SKM-1 treated with dmso at 0.1 percent for 144 hours (cell line): ENCODE data around the gene NOD1.
"Not testable (repeated sequence)": the region's sequence is repeated elsewhere in the genome, so short reads cannot be mapped to it uniquely, and the experiment has no call there.

Experiments
- DNase-seq: peaks from one replicate; lab custom pipeline; 2025; ENCODE audit not compliant: unreplicated experiment; lab: John Stamatoyannopoulos, UW

NOD1 gene

DNA sequence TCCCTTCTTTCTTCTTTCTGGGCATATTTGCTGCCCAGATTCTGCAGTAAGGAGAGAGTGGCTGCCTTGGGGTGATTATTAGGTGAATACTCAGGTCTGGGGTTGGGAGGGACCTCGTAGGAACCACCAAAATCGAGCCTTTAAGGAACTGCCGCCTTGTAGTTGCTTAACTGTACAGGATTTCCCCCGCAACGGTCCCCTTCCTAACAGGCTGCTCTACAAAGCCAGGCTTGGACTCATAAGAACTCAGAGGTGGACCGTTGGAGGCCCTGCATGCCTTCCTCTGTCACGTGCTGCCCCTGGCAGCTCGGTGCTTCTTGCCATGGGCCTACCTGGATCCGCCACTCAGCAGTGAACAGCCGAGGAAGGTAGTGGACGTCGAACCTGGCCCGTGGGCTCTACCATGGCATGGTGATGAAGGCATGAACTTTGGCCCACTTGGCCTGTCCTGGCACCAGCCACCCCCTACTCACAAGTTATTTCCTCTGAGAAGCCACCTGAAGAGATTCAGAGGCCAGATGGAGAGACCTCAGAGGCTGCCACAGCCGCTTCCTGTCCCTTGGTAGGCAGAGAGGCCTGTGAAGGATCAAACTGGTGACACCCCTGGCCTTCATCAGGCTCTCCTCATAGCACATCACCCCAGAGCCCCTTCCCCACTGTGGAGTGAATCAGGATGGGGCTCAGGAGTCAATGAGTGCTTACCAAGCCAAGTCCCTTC lies 54.6 kb downstream of the NOD1 start:
- DNase-seq, result no peak

DNA sequence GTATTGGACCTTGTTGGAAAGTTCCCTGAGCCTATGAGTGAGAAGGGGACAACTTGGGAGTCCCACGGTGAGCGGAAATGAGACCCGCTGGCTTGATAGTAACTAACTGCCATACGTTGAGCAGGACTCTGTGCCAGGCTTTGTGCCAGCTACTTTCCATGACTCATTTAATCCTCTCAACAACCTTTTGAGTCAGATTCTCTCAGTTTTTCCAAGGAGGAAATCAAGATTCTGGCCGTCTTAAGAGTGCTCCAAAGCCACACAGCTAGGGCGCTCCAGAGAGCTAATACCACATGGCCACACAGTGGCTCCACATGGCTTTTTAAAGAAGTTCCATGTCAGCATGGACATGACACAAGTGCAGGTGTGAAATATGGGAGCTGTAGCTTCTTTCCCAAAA lies 55.7 kb downstream of the NOD1 start:
- no peak for DNase-seq

DNA sequence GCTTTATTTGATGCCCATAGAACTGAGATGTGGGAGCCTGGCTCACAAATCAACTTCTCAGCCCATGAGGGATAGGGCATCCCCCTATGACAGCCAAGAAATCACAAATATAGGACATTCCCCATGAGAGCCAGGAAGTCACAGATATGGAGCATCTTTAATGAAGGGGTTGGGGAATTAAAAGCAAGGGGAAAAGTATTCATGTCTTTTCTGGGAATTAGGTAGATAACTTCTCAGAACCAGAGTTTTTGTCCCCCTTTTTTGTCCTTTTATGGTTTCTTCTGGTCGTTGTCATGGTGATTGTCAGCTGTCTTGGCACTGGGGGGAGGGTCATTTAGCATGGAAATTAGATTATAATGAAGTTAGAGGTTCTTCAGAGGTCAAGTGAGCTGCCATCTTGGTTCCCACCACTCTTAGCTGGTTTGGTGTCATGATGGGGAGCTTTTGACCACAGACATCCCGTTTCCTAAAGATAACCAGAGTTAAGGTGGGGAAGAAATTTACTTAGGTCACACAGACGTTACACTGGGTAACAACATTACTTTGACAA lies 56.9 kb downstream of the NOD1 start:
- DNase-seq, result no peak

DNA sequence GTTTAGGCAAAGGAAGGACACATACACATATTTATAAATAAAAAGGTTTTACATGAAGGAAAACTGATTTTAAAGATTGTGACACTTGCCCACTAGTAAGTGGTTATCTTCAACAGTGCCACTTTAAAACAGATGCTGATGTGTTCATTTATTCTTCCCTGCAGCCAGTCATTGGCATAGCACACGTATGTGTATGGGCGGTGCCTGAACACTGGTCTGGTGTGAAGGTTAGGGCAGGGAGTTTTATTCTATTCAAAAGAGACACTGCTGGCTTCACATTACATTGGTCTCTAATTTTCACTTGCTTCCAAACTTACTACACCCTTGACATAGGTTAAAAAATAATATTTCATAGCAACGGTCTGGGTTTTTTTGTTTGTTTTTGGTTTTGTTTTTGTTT lies 57.9 kb downstream of the NOD1 start:
- no peak for DNase-seq

DNA sequence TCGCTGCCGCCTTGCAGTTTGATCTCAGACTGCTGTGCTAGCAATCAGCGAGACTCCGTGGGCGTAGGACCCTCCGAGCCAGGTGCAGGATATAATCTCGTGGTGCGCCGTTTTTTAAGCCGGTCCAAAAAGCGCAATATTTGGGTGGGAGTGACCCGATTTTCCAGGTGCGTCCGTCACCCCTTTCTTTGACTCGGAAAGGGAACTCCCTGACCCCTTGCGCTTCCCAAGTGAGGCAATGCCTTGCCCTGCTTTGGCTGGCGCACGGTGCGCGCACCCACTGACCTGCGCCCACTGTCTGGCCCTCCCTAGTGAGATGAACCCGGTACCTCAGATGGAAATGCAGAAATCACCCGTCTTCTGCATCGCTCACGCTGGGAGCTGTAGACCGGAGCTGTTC lies 58.5 kb downstream of the NOD1 start:
- not testable (repeated sequence) for DNase-seq

DNA sequence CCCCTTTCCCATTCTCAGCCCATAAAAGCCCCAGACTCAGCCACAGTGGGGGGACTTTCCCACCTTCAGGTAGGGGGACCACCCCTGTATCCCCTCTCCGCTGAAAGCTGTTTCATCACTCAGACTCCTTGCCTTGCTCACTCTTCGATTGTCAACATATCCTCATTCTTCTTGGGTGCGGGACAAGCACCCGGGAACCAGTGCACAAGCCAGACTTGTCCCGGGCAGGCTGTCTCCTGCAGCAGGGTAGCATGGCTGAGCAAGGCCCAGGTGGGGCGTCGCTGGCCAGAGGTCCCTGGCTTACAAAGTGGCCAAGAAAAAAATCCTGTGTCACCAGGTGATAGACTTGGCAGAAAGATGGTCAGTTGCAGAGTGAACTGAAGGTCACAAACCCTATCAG lies 64.7 kb downstream of the NOD1 start:
- no peak for DNase-seq

DNA sequence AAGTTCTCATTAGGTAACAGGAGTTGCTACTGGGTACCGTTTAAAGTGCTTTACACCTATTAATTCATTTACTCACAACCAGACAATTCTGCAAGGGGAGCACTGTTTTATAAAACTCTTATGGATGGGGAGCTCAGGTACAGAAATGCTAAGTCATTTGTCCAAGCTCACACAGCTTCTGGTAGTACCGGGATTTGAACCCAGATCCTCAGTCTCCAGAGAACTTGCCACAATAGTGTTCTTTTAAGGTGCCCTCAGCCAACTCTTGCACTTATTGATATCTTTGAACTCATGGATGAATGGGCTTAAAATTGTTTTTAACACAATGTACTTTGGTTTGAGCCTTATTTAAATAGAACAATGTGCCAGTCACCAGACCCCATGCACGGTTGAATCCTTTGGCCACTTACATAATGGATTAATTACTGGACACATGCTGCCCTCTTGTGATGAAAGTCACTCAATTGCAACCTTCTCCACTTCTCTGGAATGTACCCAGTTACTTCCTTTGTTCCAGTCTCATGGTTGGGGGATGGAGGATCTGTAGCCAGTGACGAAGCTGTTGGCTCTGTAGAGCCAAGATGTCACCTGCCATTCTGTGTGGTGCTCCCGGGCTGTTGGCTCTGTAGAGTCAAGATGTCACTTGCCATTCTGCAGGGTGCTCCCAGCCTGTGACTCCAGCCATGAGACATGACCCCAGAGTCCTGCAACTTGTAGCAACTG lies 65.6 kb downstream of the NOD1 start:
- DNase-seq, result peak; percentile 24

DNA sequence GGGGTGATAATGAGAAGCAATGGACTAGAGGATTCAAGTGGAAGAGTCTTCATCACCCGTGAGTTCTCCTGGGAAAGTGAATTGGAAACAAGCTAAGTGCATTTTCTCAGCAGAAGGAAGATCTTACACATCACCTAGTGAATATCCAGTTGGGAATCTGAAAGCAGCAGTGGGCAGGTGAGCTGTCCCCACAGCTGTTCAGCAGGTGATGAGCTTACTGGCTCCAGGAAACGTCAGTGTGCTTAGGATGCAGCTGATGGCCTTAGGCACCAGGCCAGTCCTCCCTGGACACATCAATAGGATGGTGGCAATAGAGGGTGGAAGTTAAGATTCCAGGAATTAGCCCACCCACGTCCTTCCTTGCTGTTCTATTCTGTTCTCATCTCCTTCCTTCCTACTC lies 66.7 kb downstream of the NOD1 start:
- no peak for DNase-seq

DNA sequence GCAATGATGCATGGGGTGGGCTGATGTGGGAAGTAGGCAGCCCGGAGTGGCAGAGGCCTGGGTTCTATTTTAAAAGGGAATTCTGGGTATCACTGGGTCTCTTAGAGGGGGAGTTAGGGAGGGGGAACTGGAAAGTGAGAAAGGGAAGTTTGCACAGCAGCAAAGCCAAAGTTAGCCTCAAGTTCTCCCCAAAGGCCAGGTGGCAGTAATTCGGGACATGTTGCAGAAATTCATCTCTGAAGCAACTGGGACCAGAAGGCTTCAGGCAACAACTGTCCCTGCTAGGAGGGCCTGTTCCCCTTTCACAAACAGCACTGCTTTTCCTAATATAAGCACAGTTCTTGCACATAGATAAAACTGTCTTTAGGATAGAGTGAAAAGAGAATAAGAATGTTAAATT lies 67.4 kb downstream of the NOD1 start:
- DNase-seq, result peak; percentile 47

DNA sequence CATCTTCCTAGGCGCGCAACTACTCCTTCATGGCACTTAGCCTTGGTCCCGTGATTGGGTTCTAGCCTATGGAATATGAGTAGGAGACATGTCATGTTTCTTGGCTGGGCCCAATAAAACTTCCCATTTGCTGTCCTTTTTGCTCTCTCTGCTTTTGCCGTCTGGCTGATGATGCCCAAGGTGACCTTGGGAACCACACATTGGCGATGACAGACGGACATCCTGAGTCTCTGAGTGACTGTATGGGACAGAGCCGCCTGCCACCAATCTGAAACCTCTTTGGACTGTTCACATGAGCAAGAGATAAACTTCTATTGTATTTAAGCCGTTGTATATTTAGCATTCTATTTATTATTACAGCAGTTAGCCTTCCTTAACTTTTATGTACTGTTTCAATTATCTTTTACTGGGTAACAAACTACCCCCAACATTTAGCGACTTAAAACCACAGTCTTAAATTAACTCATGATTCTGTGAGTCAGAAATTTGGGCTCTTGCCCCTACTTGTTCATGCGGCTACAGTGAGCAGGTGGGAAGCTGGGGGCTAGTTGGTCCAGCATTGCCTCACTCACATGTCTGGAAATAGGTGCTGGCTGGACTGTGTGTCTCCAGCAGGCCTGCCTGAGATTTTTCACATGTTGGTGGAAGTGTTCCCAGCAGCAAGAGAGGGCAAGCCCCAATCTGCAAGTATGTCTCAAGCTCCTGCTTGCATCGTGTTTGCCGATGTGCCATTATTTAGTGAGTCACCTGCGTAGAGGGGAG lies 71.7 kb downstream of the NOD1 start:
- no peak for DNase-seq

DNA sequence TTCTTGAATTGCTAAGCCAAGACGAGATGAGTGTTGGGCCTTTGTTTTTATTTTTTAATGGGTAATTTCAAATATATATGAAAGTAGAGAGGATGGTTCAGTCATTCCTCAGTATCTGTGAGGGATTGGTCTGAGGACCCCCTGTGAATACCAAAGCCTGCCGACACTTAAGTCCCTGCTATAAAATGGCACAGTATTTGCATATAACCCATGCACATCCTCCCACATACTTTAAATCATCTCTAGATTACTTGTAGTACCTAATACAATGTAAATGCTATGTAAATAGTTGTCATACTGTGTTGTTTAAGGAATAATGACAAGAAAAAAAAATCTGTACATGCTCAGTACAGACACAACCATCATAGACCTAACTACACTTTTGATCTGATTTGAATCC lies 73.4 kb downstream of the NOD1 start:
- no peak for DNase-seq

DNA sequence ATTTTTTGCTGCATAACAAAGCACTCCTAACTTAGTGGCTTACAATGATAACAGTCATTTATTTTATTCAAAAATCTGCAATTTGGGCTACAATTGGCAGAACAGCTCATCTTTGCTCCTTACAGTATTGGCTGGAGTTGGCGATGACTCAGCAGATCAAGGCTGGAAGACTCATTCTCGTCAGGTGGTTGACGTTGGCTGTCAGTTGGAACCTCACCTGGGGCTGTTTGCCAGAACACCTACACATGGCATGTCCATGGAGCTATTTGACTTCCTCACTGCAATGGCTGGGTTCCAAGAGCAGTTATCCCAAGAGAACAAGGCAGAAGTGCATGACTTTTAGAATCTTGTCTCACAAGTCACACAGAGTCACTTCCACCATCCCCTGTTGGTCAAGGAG lies 75.1 kb downstream of the NOD1 start:
- DNase-seq, result no peak

DNA sequence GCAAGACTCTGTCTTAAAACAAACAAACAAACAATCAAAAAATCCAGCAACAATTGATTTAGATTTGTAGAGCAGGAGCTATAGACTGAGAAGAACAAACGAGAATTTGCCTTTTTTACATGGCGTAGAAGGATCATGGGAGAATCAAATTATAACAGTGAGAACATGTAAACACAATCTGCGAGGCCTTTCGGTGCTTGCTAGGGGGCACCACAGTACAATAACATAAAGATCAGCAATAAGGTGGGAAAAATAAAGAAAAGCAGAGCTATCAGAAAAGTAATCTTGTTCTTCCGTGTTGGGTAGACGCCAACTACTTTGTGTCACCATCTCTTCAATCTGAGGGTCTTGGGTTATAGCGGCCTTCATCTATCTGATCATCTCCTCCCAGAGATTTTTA lies 82.2 kb downstream of the NOD1 start:
- DNase-seq, result no peak

DNA sequence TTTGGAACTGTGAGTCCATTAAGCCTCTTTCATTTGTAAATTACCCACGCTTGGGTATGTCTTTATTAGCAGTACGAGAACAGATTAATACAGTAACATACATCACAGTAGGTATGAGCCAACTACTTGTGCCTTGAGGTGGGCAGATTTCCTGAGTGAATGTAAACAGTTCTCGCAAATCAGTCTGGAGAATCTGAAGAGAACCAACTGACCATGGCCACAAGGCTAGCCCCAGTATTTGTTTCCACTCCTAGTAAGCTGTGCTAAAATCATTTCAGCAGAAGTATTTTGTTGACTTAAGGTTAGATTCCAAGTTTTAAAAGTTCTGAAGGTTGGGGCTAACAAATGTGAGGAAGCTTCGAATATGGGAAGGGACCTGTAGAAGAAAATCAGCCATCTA lies 82.9 kb downstream of the NOD1 start:
- DNase-seq, result no peak

DNA sequence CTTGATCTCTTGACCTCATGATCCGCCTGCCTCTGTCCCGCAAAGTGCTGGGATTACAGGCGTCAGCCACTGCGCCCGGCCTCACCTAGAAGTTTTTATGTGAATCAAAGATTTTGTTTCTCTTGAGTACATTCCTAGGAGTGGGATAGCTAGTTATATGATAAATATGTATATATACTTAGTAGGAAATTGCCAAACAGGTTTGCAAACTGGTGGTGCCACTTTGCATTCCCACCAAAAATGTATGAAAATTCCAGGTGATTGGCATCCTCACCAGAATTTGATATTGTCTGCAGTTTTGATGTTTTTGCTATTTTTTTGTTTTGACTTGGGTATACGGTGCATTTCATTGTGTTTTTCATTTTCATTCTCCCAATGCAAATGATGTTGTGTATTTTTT lies 86.8 kb downstream of the NOD1 start:
- no peak for DNase-seq

DNA sequence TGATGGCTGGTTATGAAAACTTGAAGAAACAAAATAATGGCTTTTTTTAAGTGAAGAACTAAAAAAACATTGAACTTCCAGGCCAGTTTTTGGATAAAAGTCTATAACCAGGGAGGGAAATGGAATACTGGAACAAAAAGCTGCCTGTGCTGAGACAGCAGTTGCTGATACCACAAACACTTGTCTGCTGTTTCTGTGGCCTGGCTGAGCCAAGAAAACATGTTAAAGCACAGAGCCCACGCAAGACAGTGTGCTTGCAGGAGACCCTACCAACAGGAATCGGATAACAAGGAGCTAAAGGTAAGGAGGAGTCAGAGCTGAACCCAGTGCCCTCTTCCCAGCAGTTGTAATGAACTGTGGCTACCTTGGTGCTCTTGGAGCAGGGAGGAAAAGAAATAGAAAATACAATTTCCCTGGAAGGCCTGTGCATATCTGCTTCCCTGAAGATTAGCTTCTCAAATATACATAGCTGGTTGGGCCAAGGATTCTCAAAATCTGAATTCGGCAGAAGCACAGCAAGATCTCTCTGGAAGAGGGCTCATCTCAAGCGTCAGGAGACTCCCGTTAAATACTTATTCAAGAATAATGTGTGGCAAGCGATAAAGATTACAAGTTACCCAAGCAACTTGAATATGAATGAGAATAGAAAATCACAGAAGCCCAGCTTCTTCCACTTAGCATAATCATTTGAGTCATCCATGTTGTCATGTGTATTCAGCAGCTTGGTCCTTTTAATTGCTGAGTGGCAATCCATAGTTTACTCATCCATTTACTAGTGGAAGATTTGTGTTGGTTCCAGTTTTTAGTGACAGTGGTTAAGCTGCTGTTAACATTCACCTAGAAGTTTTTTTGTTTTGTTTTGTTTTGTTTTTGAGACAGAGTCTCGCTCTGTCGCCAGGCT lies 87.6 kb downstream of the NOD1 start:
- no peak for DNase-seq

DNA sequence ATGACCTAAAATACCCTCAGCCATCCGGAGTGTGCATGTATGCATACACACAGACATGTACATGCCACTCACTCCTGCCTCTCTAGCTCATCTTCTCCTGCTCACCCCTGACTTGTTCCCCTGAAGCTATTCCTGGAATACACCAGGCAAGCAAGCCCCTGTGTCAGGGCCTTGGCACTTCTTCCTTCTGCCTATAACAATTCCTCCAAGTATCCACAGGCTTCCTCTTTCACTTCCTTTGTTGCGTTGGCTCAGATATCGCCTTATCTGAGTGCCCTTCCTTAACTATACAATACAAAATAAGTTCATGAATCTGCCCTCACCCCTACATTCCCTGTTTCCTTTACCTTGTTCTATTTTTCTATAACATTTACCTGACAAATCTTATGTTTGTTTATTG lies 88.8 kb downstream of the NOD1 start:
- DNase-seq, result peak; percentile 3

DNA sequence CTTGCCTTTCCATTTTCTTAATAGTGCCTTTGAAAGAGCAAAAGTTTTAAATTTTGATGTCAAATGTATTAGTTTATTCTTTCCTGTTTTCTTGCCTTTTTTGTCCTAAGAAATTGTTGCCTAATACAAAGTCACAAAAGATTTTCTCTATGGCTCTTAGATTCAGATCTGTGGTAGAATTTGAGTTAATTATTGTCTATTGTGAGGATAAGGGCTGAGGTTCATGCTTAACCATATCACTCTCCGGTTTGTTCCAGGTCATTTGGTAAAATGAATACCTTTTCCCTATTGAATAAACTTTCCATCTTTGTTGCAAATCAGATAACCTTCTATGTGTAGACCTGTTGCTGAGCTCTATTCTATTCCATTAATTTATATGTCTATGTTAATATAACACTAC lies 96.0 kb downstream of the NOD1 start:
- no peak for DNase-seq

DNA sequence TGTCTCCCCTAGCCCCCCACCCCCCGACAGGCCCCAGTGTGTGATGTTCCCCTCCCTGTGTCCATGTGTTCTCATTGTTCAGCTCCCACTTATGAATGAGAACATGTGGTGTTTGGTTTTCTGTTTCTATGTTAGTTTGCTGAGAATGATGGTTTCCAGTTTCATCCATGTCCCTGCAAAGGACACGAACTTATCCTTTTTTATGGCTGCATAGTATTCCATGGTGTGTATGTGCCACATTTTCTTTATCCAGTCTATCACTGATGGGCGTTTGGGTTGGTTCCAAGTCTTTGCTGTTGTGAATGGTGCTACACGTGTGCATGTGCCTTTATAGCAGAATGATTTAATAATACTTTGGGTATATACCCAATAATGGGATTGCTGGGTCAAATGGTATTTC lies 97.8 kb downstream of the NOD1 start:
- DNase-seq, result not testable (repeated sequence)

DNA sequence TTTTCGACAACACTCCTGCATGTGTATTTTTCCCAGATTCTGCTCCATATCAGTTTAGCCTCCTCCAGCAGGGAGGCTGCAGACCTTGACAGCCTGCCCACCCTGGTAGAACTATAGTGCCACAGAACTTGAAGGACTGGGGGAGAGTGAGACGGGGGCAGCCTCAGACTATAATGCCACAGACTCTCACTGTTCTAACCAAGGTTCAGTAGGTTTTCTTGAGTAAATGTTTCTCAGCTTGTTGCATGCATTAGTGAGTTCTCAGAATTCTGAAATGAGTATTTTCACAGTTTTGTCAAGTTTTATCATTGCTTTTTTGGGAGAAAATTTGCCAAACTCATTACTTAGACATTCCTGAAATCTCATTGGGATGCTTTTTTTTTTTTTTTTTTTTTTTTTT lies 98.3 kb downstream of the NOD1 start:
- DNase-seq, result no peak

DNA sequence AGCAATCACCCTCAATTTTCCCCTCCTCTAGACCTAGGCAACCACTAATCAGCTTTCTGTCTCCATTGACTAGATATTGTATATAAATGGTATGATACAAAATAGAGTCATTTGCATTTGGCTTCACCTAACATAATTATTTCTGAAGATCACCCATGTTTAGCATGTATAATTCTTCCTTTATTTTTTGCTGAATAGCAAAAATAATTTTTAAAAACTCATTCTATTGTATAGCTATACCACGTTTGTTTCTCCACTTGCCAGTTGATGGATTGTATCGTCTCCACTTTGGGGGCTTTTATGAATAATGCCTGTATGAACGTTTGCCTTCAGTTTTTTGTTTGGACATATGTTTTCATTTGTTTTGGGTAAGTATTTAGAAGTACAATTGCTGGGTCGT lies 98.8 kb downstream of the NOD1 start:
- no peak for DNase-seq
